Left forelimb (tissue), 1 donor: ENCODE measurements around the gene RIN3.

ENCODE experiments used
- DNase-seq: peaks from one replicate; pipeline ENCODE4 v3.0.0-alpha.2; 2018; ENCODE audit warnings: low spot score

Gene RIN3

DNA sequence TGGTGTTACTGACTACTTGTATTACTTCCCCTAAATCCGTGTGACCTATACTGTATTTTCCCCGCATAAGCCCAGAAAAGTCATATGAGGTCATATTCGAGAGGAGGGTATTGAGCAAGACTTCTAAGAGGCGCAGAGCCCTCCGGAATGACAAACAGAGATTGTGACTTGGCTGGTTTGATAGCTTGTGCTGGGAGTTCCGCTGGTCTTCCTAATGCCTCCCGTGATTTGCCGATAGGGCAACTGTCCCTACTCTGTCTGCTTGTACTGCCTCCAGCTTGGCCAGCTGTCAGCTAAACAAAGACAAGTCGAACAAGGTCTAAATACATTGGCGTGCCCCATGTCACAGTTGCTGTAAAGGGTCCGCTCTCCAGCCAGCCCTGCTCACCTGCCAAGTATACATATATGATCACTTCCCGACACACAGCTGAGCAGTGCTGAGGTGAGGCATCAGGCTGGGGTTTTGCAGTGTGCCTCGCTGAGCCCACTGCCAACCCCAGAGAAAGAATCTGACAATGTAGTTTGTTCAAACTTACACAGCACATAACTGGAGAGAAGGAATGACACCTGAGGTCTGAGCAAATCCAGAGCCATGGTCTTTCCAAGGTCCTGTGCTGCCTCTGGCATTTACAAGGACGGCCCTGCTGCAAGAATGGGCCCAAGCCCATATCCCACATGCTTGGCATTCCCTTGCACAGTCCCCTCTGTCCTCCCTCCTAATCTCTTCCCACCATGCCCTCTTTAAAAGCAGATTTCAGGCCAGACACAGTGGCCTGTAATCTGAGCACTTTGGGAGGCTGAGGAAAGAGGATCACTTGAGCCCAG lies 211.1 kb downstream of the RIN3 start:
- no peak for DNase-seq

DNA sequence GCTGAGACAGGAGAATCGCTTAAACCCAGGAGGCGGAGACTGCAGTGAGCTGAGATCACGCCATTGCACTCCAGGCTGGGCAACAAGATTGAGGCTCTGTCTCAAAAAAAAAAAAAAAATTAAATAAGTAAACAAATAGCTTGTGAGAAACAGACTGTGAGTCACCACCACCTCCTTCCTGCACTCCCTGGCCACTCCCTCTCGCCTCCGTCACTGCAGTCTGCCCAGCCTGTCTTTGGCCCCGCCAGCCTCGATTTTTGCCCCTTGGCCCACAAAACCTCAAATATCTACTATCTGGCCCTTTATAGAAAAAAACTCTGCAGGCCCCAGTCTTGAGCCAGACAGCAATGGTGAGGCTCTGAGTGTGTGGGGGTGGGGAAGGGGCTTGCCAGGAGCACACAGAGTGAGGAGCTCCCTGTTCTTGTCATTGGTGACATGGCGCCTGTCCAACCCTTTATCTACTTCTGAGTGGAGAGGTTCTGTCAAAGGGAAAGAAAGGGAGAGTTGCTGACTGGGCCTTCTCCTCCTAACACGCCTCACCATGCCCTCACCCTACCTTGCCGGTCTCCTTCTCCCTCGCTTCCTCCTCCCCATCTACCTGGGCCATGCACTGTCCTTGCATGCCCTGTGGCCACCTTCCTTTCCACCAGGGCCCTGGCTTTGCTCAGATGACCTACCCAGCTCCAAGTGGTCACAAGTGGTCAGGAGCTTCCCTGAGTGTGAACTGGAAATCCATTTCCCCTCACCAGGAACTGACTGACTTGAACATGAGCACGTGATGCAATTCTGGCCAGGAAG lies 212.8 kb downstream of the RIN3 start:
- no peak for DNase-seq

DNA sequence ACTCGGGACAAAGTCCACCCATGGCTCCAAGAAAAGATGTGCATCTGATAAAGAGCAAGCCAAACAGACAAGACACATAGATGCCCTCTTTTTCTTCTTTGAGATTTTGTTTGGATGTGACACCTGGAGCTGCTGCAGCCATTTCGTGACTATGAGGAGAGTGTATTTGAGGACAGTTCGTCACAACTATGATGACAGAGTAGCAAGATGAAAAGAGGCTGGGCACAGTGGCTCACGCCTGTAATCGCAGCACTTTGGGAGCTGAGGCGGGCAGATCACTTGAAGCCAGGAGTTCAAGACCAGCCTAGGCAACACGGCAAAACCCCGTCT lies 213.3 kb downstream of the RIN3 start:
- DNase-seq = no peak

DNA sequence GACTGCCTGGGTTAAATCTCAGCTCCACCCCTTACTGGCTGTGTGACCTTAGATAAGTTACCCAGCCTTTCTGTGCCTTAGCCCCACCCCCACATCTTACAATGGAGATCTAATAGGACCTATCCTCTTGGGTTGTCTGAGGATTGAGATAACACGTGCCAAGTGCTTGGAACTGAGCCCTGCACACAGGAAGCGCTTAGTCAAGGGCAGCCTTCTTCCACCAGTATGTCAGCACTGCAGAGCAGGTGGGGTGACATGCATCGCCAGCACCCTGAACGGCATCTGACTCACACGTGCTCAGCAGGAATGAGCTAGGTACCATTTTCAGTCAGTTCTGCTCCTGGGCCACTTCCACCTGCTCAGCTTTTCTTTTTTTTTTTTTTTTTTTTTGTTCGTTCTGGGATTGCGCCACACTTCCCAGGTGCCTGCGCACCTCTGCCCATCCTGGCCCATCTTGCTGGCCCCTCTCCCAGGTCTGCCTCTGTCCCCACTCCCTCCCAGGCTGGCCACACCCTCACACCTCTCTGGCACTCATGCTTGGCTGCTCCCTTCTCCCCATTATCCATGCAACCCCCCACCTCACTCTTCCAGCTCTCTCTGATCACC lies 215.3 kb downstream of the RIN3 start:
- no peak for DNase-seq

DNA sequence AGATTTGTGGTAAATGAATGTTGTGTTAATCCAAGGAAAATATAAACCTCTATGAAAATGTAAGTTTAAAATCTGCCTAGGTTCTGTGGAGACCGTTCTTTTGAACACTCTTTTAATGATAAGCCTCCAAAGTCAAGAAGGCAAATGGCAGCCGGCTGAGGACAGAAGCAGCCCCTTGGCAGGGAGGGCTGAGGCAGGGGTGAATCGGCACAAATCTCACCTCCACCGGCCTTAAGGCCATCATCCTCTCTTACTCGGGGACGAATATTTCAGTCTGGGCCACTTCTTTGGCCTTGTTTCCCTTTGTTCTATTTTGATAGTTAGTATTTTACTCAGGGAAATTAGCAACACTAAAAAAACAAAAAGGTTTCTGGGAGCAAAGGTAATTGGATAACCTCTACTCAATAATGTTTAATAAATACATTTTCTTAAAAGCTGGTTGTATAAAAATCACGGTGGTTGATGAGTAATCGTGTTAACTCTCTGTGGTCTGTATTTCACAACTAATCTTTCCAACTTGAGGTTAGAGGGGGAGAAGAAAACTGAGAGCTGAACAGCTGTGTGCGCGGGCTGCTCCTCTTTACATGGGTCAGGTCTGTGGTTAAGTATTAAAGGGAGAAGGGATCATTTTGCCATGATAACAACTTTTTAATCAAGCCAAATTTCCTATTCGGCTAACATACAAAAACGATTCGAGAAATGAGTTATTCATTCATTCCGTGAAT lies 216.2 kb downstream of the RIN3 start:
- DNase-seq = no peak

DNA sequence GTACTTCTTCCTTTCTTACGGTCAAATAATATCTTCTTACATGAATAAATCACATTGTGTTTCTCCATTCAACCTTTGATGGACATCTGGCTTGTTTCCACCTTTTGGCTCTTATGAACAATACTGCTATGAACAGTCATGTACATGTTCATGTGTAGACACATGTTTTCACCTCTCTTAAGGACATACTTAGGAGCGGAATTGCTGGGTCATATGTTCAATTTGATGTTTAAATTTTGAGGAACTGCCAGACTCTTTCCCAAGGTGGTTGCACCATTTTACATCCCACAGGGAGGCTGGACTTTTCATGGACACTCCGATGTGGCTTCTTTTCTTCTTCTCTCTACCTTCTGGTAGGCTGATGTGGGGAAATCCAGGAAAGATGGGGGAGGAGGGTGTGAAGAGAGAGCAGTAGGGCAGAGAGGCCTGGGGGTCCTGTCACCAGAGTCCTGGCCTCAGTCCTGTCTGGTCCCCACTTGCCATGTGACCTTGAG lies 218.1 kb downstream of the RIN3 start:
- DNase-seq = no peak

DNA sequence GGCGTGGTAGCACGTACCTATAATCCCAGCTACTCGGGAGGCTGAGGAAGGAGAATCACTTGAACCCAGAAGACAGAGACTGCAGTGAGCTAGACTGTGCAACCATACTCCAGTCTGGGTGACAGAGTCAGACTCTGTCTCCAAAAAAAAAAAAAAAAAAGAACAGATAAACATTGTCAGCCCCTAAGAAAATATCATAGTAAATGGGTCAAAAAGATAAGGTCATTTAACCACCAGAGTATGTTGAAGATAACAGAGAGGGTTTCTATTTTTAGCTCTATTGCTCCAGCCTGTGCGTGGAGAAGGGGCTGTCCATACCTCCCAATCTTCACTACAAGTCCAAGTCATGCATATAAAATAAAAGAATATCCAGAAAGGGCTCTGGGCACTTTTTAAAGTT lies 219.4 kb downstream of the RIN3 start:
- no peak for DNase-seq

DNA sequence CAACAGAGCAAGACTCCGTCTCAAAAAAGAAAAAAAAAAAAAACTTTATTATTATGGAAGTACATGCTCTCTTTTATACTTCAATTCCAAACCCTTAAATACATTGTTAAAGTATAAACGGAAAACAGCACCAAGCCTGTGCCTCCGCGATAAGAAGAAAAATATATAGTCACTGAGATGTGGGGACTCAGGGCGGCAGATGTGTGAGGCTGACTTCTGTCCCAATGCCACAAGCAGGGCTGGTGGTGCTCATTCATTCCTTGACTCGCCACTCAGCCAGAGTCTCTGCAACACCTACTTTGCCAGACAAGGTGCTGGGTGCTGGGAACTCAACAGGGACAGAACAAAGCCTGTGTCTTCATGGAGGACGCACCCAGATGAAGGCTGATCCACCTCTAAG lies 221.0 kb downstream of the RIN3 start:
- no peak for DNase-seq

DNA sequence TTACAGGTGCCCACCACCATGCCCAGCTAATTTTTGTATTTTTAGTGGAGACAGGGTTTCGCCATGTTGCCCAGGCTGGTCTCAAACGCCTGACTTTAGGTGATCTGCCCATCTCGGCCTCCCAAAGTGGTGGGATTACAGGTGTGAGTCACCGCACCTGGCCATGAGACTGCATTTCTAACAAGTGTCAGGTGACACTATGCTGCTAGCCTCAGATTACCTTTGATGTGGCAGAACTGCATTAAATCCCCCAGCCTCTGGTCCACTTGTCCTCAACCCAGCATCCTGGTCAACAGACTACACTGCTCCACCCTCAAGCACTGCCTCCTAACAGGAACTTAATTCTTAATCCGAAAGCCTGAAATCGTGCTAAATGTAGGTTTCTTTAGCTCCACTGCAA lies 221.8 kb downstream of the RIN3 start:
- no peak for DNase-seq

DNA sequence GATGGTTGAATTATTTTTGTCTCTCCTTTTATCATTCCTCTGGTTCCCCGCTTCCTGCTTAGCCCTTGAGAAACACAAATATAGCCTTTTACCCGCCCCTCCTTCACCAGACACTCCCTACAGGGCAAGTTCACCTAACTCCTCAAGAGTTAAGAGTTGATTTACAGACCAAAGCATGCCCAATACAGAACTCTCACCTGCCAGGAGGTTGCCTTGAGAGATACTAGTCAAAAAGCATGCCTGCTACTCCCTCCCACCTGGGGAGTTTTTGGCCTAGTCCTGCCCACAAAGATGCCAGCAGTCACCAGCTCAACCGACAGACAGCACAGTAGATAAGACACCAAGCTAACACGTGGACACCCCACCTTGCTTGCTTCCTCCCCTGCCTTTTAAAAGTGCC lies 223.6 kb downstream of the RIN3 start:
- DNase-seq = no peak

DNA sequence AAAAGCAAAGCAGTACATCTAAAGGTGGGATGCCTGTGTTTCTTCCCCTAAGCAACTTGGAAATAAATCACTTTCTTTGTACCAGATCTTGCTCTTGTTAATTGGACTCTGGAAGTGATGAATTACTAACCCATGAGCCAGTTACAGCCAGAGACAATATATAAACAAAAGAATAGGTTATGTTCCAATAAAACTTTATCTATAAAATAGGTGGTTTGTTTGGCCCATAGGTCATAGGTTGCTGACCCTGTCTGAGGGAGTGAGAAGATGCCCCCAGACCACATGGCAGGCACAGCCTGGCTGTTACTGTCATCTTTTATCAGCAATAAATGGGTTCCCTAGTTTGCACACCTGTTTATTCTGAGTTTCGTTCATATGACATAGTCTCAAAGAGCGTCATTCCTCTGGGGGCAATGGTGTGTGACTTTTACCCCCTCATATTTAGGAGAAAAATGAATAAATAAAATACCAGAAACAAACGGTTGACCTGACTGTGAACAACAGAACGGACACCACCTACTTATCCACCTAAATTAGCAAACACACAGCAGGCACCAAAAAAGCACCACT lies 224.1 kb downstream of the RIN3 start:
- no peak for DNase-seq
